ENCODE results near the gene EFCAB8.

The EFCAB8 gene

DNA sequence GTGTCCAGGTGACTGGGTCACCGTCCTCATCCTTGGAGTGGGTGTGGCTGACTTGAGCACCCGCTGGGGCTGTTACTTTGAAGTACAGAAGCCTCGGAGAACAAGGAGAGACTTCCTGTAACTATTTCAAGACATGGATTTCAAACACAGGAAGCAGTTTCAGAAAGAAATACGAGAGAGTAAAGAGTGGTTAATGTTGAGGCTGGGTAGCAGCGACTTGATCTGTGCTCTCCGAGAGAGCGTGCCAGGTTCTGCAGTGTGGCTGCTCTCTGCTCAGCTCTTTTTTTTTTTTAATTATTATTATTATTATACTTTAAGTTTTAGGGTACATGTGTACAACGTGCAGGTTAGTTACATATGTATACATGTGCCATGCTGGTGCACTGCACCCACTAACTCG is 17.5 kb upstream of the EFCAB8 start:
- Histone ChIP-seq H3K27ac (ENCODE audit: insufficient read depth, low read depth, low read length, poor library complexity, severe bottlenecking) (no peak overlapping the region), H3K4me3 (ENCODE audit: insufficient read depth, low read depth, low read length) (no peak overlapping the region), H3K36me3 (ENCODE audit: control insufficient read depth, insufficient read depth, low read length) (peaks cover 40% of the 10 kb centered on the region), H3K4me1 (ENCODE audit: control insufficient read depth, insufficient read depth, low read length) (no peaks in the 10 kb centered on the region), H3K9me3 (ENCODE audit: control insufficient read depth, low read length) (no peaks in the 10 kb centered on the region), H3K27me3 (ENCODE audit: control insufficient read depth, insufficient read depth, low read length, poor library complexity, severe bottlenecking) (no peaks in the 10 kb centered on the region)
- 89 to 93% methylated on average over 6 to 8 of the region's 9 CpGs for WGBS, 2 experiments

DNA sequence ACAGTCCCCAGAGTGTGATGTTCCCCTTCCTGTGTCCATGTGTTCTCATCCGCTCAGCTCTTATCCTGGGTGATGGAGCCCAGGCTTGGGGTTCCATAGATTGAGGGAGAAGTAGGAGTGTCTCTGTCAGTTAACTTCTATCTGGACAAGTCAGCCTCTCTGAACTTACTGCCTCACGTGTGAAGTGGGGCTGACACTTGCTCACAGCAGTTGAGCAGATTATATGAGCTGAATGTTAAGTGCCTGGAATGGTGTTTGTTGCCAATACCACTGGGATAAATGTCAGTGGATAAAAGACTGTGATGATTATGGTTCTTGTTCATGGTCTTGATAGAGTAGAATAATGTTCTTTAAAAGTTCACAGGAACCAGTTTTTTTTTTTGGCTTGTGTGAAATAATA is 17.1 kb upstream of the EFCAB8 start:
- H3K36me3 ChIP-seq (ENCODE audit: control insufficient read depth, insufficient read depth, low read length), result peaks cover 40% of the 10 kb centered on the region
- H3K27ac ChIP-seq (ENCODE audit: insufficient read depth, low read depth, low read length, poor library complexity, severe bottlenecking), result no peak overlapping the region
- H3K4me1 ChIP-seq (ENCODE audit: control insufficient read depth, insufficient read depth, low read length), result no peaks in the 10 kb centered on the region
- WGBS, 2 experiments, result 45 to 48% methylated on average over 2 of the region's 2 CpGs
- no peak overlapping the region for H3K4me3 ChIP-seq (ENCODE audit: insufficient read depth, low read depth, low read length)
- H3K9me3 ChIP-seq (ENCODE audit: control insufficient read depth, low read length), result no peaks in the 10 kb centered on the region
- no peaks in the 10 kb centered on the region for H3K27me3 ChIP-seq (ENCODE audit: control insufficient read depth, insufficient read depth, low read length, poor library complexity, severe bottlenecking)

- H3K27me3 ChIP-seq (ENCODE audit: control insufficient read depth, insufficient read depth, low read length, poor library complexity, severe bottlenecking), result no peaks in the 10 kb centered on the region
- H3K9me3 ChIP-seq (ENCODE audit: control insufficient read depth, low read length), result no peaks in the 10 kb centered on the region
- no peaks in the 10 kb centered on the region for H3K4me1 ChIP-seq (ENCODE audit: control insufficient read depth, insufficient read depth, low read length)
- WGBS, 2 experiments, result 97% methylated on average over 8 of the region's 8 CpGs
- H3K36me3 ChIP-seq (ENCODE audit: control insufficient read depth, insufficient read depth, low read length), result peaks cover 35% of the 10 kb centered on the region
- no peak overlapping the region for H3K27ac ChIP-seq (ENCODE audit: insufficient read depth, low read depth, low read length, poor library complexity, severe bottlenecking)
- no peak overlapping the region for H3K4me3 ChIP-seq (ENCODE audit: insufficient read depth, low read depth, low read length)
Measured at GRCh38 chr20:32842688-32843524, 15.8 kb upstream of the EFCAB8 start.

DNA sequence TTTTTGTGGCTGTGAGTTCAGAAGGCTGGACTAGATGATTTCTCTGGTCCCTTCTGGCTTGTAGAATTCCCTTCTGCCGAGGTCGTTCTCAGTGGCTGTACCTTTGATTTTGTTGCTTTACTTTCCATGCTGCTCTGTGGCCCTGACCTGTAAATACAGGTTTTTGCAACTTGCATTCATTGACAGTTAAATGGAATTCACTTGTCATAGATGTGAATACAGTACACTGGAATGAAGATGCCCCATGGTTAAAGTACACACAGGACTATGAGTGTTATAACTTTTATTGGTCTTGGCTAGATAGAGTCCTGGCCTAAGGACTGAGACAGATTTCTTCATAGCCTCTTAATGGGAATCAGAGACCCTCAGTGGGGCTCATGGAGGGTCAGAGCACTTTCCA is 12.9 kb upstream of the EFCAB8 start:
- Histone ChIP-seq H3K4me3 (ENCODE audit: insufficient read depth, low read depth, low read length) (no peak overlapping the region), H3K9me3 (ENCODE audit: control insufficient read depth, low read length) (no peaks in the 10 kb centered on the region), H3K4me1 (ENCODE audit: control insufficient read depth, insufficient read depth, low read length) (no peaks in the 10 kb centered on the region), H3K27me3 (ENCODE audit: control insufficient read depth, insufficient read depth, low read length, poor library complexity, severe bottlenecking) (no peaks in the 10 kb centered on the region), H3K27ac (ENCODE audit: insufficient read depth, low read depth, low read length, poor library complexity, severe bottlenecking) (no peak overlapping the region), H3K36me3 (ENCODE audit: control insufficient read depth, insufficient read depth, low read length) (peaks cover 27% of the 10 kb centered on the region)
- 93 to 95% methylated on average over 2 of the region's 2 CpGs for WGBS, 2 experiments

DNA sequence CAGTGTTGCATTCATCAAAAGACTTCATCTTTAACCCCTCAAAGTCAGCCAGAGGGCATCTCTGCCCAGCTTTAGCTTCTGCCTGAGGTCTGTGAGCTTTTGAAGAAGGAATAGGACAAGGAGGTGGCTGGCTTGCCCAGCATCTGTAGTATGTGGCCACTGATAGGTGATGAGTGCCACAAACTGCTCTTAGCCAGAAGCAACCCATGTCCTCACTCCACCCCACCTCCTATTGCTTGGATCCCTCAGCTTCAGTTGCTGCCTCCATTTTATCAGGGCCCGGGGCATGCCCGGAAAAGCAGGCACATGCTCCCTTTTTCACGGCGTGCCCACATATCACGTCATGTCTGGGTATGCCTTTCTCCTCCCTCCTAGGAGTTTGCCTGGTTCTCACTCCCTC is 11.9 kb upstream of the EFCAB8 start:
- H3K4me3 ChIP-seq (ENCODE audit: insufficient read depth, low read depth, low read length), result no peak overlapping the region
- peaks cover 30% of the 10 kb centered on the region for H3K36me3 ChIP-seq (ENCODE audit: control insufficient read depth, insufficient read depth, low read length)
- 97% methylated on average over 5 of the region's 5 CpGs for WGBS, 2 experiments

DNA sequence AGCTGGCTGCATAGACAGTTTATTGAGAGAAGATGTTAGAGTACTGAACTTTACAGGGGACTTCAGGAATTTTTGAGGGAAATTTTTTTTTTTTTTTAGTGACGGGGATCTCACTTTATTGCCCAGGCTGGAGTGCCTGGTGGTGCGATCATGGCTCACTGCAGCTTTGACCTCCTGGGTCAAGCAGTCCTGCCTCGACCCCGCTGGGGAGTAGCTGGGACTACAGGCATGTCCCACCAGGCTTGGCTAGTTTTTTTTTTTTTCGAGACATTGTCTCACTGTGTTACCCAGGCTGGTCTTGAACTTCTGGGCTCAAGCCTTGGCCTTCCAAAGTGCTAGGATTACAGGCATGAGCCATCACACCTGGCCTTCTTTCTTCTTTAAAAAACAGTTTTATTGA is 10.8 kb upstream of the EFCAB8 start:
- 92% methylated on average over 5 of the region's 5 CpGs for WGBS, 2 experiments
- H3K9me3 ChIP-seq (ENCODE audit: control insufficient read depth, low read length), result no peaks in the 10 kb centered on the region
- peaks cover 30% of the 10 kb centered on the region for H3K36me3 ChIP-seq (ENCODE audit: control insufficient read depth, insufficient read depth, low read length)
- H3K4me1 ChIP-seq (ENCODE audit: control insufficient read depth, insufficient read depth, low read length), result no peaks in the 10 kb centered on the region
- no peak overlapping the region for H3K4me3 ChIP-seq (ENCODE audit: insufficient read depth, low read depth, low read length)
- H3K27me3 ChIP-seq (ENCODE audit: control insufficient read depth, insufficient read depth, low read length, poor library complexity, severe bottlenecking), result no peaks in the 10 kb centered on the region
- H3K27ac ChIP-seq (ENCODE audit: insufficient read depth, low read depth, low read length, poor library complexity, severe bottlenecking), result no peak overlapping the region

More for the DNA sequence above, 11.9 kb upstream of the EFCAB8 start:
- Histone ChIP-seq H3K27me3 (ENCODE audit: control insufficient read depth, insufficient read depth, low read length, poor library complexity, severe bottlenecking) (no peaks in the 10 kb centered on the region), H3K27ac (ENCODE audit: insufficient read depth, low read depth, low read length, poor library complexity, severe bottlenecking) (no peak overlapping the region), H3K9me3 (ENCODE audit: control insufficient read depth, low read length) (no peaks in the 10 kb centered on the region), H3K4me1 (ENCODE audit: control insufficient read depth, insufficient read depth, low read length) (no peaks in the 10 kb centered on the region)

DNA sequence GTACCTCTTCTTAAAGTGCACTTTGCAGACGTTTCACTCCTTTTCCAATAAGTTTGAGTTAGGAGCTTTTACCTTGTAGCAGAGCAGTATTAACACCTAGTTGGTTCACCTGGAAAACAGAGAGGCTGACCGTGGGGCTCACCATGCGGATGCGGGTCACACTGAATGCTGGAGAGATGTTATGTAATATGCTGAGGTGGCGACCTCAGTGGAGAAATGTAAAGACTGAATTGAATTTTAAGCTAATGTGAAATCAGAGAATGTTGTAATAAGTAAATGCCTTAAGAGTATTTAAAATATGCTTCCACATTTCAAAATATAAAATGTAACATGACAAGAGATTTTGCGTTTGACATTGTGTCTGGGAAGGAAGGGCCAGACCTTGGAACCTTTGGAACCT is 9.9 kb upstream of the EFCAB8 start:
- Histone ChIP-seq H3K9me3 (ENCODE audit: control insufficient read depth, low read length) (no peaks in the 10 kb centered on the region), H3K4me3 (ENCODE audit: insufficient read depth, low read depth, low read length) (no peak overlapping the region), H3K4me1 (ENCODE audit: control insufficient read depth, insufficient read depth, low read length) (no peaks in the 10 kb centered on the region), H3K27me3 (ENCODE audit: control insufficient read depth, insufficient read depth, low read length, poor library complexity, severe bottlenecking) (no peaks in the 10 kb centered on the region), H3K36me3 (ENCODE audit: control insufficient read depth, insufficient read depth, low read length) (peaks cover 30% of the 10 kb centered on the region), H3K27ac (ENCODE audit: insufficient read depth, low read depth, low read length, poor library complexity, severe bottlenecking) (no peak overlapping the region)
- WGBS, 2 experiments, result 92 to 96% methylated on average over 6 of the region's 6 CpGs

DNA sequence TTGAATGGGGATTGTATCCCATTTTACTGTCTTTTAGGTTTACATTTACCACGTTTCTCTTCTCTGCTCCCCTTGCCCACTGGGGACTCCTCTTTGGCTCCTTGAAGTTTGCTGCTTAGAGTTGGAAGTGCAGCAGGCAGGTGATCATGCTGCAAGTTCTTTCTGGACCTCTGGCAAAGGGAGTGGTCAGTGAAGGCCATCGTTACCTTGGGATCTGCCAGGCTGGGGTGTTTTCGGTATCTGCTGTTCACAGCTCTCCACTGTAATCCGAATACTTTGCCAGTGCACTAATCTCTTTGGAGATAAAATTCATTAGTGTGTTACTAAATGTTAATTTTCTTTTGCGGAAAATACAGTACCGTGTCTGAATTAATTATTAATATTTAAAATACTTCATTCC is 9.1 kb upstream of the EFCAB8 start:
- Histone ChIP-seq H3K36me3 (ENCODE audit: control insufficient read depth, insufficient read depth, low read length) (peaks cover 30% of the 10 kb centered on the region), H3K9me3 (ENCODE audit: control insufficient read depth, low read length) (no peaks in the 10 kb centered on the region), H3K27ac (ENCODE audit: insufficient read depth, low read depth, low read length, poor library complexity, severe bottlenecking) (no peak overlapping the region), H3K4me1 (ENCODE audit: control insufficient read depth, insufficient read depth, low read length) (no peaks in the 10 kb centered on the region), H3K4me3 (ENCODE audit: insufficient read depth, low read depth, low read length) (no peak overlapping the region), H3K27me3 (ENCODE audit: control insufficient read depth, insufficient read depth, low read length, poor library complexity, severe bottlenecking) (no peaks in the 10 kb centered on the region)
- 94 to 98% methylated on average over 4 to 6 of the region's 6 CpGs for WGBS, 2 experiments

GRCh38 chr20:32855387-32855786 is 3.3 kb upstream of the EFCAB8 start:
- Histone ChIP-seq H3K9me3 (ENCODE audit: control insufficient read depth, low read length) (no peaks in the 10 kb centered on the region), H3K4me3 (ENCODE audit: insufficient read depth, low read depth, low read length) (no peak overlapping the region), H3K36me3 (ENCODE audit: control insufficient read depth, insufficient read depth, low read length) (peaks cover 9% of the 10 kb centered on the region), H3K27ac (ENCODE audit: insufficient read depth, low read depth, low read length, poor library complexity, severe bottlenecking) (no peak overlapping the region), H3K27me3 (ENCODE audit: control insufficient read depth, insufficient read depth, low read length, poor library complexity, severe bottlenecking) (no peaks in the 10 kb centered on the region), H3K4me1 (ENCODE audit: control insufficient read depth, insufficient read depth, low read length) (no peaks in the 10 kb centered on the region)
- WGBS, 2 experiments, result 87 to 91% methylated on average over 7 of the region's 7 CpGs

DNA sequence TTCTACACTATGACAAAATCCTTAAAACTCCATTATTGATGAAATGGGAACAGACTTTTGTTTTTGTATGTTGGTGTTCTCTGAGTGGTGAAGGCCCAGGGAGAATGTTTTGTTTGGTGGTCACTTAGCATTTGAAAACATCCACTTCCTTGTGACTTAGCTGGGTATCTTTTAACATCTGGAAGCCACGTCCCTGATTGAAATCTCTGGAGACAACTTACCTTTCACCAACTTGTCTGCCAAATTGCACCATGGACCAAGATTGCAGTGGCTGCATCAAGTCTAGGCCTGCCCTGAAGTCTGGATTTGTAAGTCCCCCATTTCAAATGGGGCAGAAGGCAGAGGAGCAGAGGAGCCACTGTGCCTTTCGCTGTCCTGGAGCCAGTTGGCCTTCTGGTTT is 534 bp upstream of the EFCAB8 start:
- 50 to 51% methylated on average over 2 of the region's 2 CpGs for WGBS, 2 experiments
- Histone ChIP-seq H3K27me3 (ENCODE audit: control insufficient read depth, insufficient read depth, low read length, poor library complexity, severe bottlenecking) (no peaks in the 10 kb centered on the region), H3K4me1 (ENCODE audit: control insufficient read depth, insufficient read depth, low read length) (no peaks in the 10 kb centered on the region), H3K9me3 (ENCODE audit: control insufficient read depth, low read length) (no peaks in the 10 kb centered on the region), H3K36me3 (ENCODE audit: control insufficient read depth, insufficient read depth, low read length) (no peaks in the 10 kb centered on the region), H3K27ac (ENCODE audit: insufficient read depth, low read depth, low read length, poor library complexity, severe bottlenecking) (no peak overlapping the region), H3K4me3 (ENCODE audit: insufficient read depth, low read depth, low read length) (no peak overlapping the region)

Data from ectodermal cell (in vitro differentiated cells).